Left ventricle myocardium inferior (tissue), 1 donor: ENCODE measurements around the gene HOXA9. TPM values are rescaled to one million over a fixed set of nuclear protein-coding genes. Genes with fewer than 3 reads are reported as not detected.

Experiments
- DNase-seq: peaks from one replicate; pipeline ENCODE4 v3.0.0-alpha.2; 2020
- H3K27ac ChIP-seq: fragments of 200-600 bp; replicated peaks from 2 replicates; pipeline ENCODE4 v1.8.0; 2021
- H3K27me3 ChIP-seq: fragments of 200-600 bp; 2 replicates; pipeline ENCODE4 v1.8.0; 2021; ENCODE audit warnings: low read depth
- H3K36me3 ChIP-seq: fragments of 200-600 bp; 2 replicates; pipeline ENCODE4 v1.8.0; 2021
- H3K4me1 ChIP-seq: fragments of 200-600 bp; 2 replicates; pipeline ENCODE4 v1.8.0; 2021
- H3K4me3 ChIP-seq: fragments of 200-600 bp; 2 replicates; pipeline ENCODE4 v1.8.0; 2021; ENCODE audit warnings: mild to moderate bottlenecking, moderate library complexity
- H3K9me3 ChIP-seq: fragments of 200-600 bp; replicated peaks from 2 replicates; pipeline ENCODE4 v1.8.0; 2021
- CTCF ChIP-seq: fragments of 200-600 bp; IDR thresholded peaks from 2 replicates; pipeline ENCODE4 v1.8.0; 2021; ENCODE audit warnings: antibody characterized with exemption, mild to moderate bottlenecking, borderline replicate concordance
- intact Hi-C: fragments of 100-400 bp; cut with micrococcal nuclease; formaldehyde crosslinking; loops from one replicate; pipeline ENCODE4 v1.11.0; 2022
- total RNA-seq: library from RNA; stranded (reverse); fragmentation: NEBNext Ultra II Directional; extraction: Animal tissue kit (Norgen Biotek cat#: 25700); gene quantifications from one replicate; pipeline ENCODE4 v1.2.1, GENCODE V29; 2021
- donor health status: DM: no; HTN: yes; CAD: no; lungs with severe emphysema.

HOXA9 gene
- total RNA-seq, 1 donor from 2014 or later = not detected

DNA sequence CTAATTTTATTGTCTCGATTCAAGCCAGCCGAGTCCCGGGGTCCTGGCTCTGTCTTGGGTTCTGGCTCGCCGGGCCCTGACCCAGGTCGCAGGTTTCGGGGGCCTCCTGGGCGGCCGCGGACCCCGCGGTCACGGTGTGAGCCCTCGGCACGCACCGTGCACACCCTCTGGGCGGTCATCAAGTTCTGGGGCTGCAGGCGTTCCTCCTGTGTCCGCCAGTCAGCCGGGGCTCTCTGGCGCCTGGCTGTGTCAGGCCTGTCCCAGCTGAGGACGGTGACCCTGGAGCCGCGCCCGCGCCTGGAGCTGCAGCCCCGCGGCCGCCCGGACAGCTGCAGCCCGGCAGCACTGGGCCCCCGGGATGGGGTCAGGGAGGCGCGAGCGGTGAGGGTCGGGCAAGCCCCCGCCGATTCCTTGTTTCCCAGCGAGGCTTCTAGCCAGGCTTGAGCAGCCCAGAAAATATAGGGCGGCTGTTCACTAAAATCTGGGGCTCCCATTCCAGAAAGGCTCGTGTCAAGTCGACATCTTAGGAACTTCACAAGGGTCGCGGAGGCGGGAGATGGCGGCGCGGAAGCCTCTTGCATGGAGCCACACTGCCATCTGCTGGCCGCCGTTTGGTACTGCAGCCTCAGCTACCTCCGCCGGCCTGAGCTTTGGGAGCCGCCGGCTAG lies 4.7 kb downstream of the HOXA9 start:
- Histone ChIP-seq H3K4me3 (peak overlapping the region; percentile 72), H3K36me3 (no peaks in the 10 kb centered on the region), H3K4me1 (peaks cover 42% of the 10 kb centered on the region), H3K27me3 (peaks cover 100% of the 10 kb centered on the region), H3K9me3 (no peaks in the 10 kb centered on the region), H3K27ac (no peak overlapping the region)
- TF ChIP-seq CTCF = peak; percentile 100
- peak; percentile 81 for DNase-seq
- intact Hi-C loops = loop anchor here (5.0 kb wide), 1 partner anchor 788 kb away; no protein-coding TSS in a partner anchor

GRCh38 chr7:27160145-27160545 lies 5.2 kb downstream of the HOXA9 start:
- Histone ChIP-seq H3K4me1 (peaks cover 41% of the 10 kb centered on the region), H3K36me3 (no peaks in the 10 kb centered on the region), H3K27ac (no peak overlapping the region), H3K4me3 (peak overlapping the region; percentile 72), H3K27me3 (peaks cover 100% of the 10 kb centered on the region), H3K9me3 (no peaks in the 10 kb centered on the region)
- DNase-seq = peak; percentile 14
- TF ChIP-seq CTCF = no peak
- intact Hi-C loops = loop anchor here (5.0 kb wide), 1 partner anchor 788 kb away; no protein-coding TSS in a partner anchor

GRCh38 chr7:27159266-27160144 lies 5.8 kb downstream of the HOXA9 start:
- intact Hi-C loops = loop anchor here (5.0 kb wide), 1 partner anchor 787 kb away; no protein-coding TSS in a partner anchor
- H3K4me1 ChIP-seq = peaks cover 41% of the 10 kb centered on the region
- no peaks in the 10 kb centered on the region for H3K36me3 ChIP-seq
- peak overlapping the region; percentile 72 for H3K4me3 ChIP-seq
- no peak for TF ChIP-seq CTCF
- H3K9me3 ChIP-seq = no peaks in the 10 kb centered on the region
- H3K27me3 ChIP-seq = peaks cover 100% of the 10 kb centered on the region
- DNase-seq = peak; percentile 7
- no peak overlapping the region for H3K27ac ChIP-seq

GRCh38 chr7:27158436-27159265 lies 6.7 kb downstream of the HOXA9 start:
- no peak overlapping the region for H3K4me3 ChIP-seq
- H3K4me1 ChIP-seq = peaks cover 39% of the 10 kb centered on the region
- intact Hi-C loops = no loop called here
- no peaks in the 10 kb centered on the region for H3K9me3 ChIP-seq
- no peaks in the 10 kb centered on the region for H3K36me3 ChIP-seq
- no peak for TF ChIP-seq CTCF
- no peak overlapping the region for H3K27ac ChIP-seq
- no peak for DNase-seq
- H3K27me3 ChIP-seq = peaks cover 100% of the 10 kb centered on the region
